ENCODE results near the gene TRIM24. TPM values are rescaled to one million over a fixed set of nuclear protein-coding genes. Genes with fewer than 3 reads are reported as not detected.
"Not testable (repeated sequence)": the region's sequence is repeated elsewhere in the genome, so short reads cannot be mapped to it uniquely, and the experiment has no call there.

The TRIM24 gene
- total and polyA plus RNA-seq, 2 experiments from 2014 or later: 3.4 to 7.5 TPM

GRCh38 chr7:138478499-138478908 is 18.4 kb downstream of the TRIM24 start:
- no peak overlapping the region for H3K9ac ChIP-seq
- no peak overlapping the region for H2AFZ ChIP-seq
- H4K20me1 ChIP-seq (ENCODE audit: insufficient read depth): no peaks in the 10 kb centered on the region
- no peak for DNase-seq
- no peak overlapping the region for H3K4me3 ChIP-seq
- in situ Hi-C loops (cut with MboI): no loop called here
- WGBS, 2 experiments (ENCODE audit: low coverage in 1 of 2, low lambda C conversion rate in 2 of 2, missing lambda C conversion rate in 2 of 2): 94 to 97% methylated on average over 1 of the region's 1 CpG
- H3K4me2 ChIP-seq (ENCODE audit: unreplicated experiment): no peak overlapping the region
- H3K27me3 ChIP-seq (replicated peaks; ENCODE audit: insufficient read depth): no peaks in the 10 kb centered on the region
- H3K4me1 ChIP-seq (ENCODE audit: insufficient read depth): no peaks in the 10 kb centered on the region
- no peaks in the 10 kb centered on the region for H3K36me3 ChIP-seq (ENCODE audit: low read depth)
- no peaks in the 10 kb centered on the region for H3K9me3 ChIP-seq (ENCODE audit: low read depth)
- H3K27ac ChIP-seq: no peak overlapping the region
- TF ChIP-seq EZH2phosphoT487 (IDR thresholded peaks at IDR 0.05; ENCODE audit: insufficient read depth, low read depth) (no peak), EZH2 (IDR thresholded peaks at IDR 0.05; ENCODE audit: insufficient read depth, poor library complexity, severe bottlenecking) (no peak)
- peaks cover 97% of the 10 kb centered on the region for H3K79me2 ChIP-seq (ENCODE audit: insufficient read depth)
- no peaks in the 10 kb centered on the region for H3K9me2 ChIP-seq (ENCODE audit: insufficient read depth)
- no peaks in the 10 kb centered on the region for H3F3A ChIP-seq (ENCODE audit: insufficient read depth)

DNA sequence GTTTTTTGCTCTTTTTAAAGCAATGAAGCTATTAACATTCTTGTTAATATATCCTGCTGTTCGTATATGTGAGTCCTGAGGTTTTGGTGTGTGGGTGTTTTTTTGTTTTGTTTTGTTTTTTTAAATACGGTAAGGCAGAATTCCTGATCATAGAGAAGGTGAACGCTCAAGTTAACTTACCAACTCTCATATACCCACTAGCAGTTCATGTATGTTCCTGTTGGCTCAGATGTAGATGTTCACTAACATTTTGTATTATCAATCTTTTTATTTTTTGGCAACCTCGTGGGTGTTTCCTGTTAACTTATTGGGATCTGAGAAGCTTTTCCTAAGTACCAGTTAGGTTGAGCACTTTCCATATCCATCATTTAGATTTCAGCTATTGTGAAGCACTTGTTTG is 20.5 kb downstream of the TRIM24 start:
- no peak for DNase-seq
- Histone ChIP-seq H4K20me1 (ENCODE audit: insufficient read depth) (no peaks in the 10 kb centered on the region), H3K79me2 (ENCODE audit: insufficient read depth) (peaks cover 97% of the 10 kb centered on the region), H3K27ac (no peak overlapping the region), H3K9me3 (ENCODE audit: low read depth) (no peaks in the 10 kb centered on the region), H3K9me2 (ENCODE audit: insufficient read depth) (no peaks in the 10 kb centered on the region), H3F3A (ENCODE audit: insufficient read depth) (no peaks in the 10 kb centered on the region), H3K4me3 (no peak overlapping the region), H3K9ac (no peak overlapping the region), H3K4me2 (ENCODE audit: unreplicated experiment) (no peak overlapping the region), H2AFZ (no peak overlapping the region), H3K27me3 (replicated peaks; ENCODE audit: insufficient read depth) (no peaks in the 10 kb centered on the region), H3K36me3 (ENCODE audit: low read depth) (no peaks in the 10 kb centered on the region), H3K4me1 (ENCODE audit: insufficient read depth) (no peaks in the 10 kb centered on the region)
- TF ChIP-seq EZH2phosphoT487 (IDR thresholded peaks at IDR 0.05; ENCODE audit: insufficient read depth, low read depth): no peak
- no peak for TF ChIP-seq EZH2 (IDR thresholded peaks at IDR 0.05; ENCODE audit: insufficient read depth, poor library complexity, severe bottlenecking)
- WGBS, 2 experiments (ENCODE audit: low coverage in 1 of 2, low lambda C conversion rate in 2 of 2, missing lambda C conversion rate in 2 of 2): 89 to 96% methylated on average over 4 of the region's 4 CpGs
- in situ Hi-C loops (cut with MboI): no loop called here

DNA sequence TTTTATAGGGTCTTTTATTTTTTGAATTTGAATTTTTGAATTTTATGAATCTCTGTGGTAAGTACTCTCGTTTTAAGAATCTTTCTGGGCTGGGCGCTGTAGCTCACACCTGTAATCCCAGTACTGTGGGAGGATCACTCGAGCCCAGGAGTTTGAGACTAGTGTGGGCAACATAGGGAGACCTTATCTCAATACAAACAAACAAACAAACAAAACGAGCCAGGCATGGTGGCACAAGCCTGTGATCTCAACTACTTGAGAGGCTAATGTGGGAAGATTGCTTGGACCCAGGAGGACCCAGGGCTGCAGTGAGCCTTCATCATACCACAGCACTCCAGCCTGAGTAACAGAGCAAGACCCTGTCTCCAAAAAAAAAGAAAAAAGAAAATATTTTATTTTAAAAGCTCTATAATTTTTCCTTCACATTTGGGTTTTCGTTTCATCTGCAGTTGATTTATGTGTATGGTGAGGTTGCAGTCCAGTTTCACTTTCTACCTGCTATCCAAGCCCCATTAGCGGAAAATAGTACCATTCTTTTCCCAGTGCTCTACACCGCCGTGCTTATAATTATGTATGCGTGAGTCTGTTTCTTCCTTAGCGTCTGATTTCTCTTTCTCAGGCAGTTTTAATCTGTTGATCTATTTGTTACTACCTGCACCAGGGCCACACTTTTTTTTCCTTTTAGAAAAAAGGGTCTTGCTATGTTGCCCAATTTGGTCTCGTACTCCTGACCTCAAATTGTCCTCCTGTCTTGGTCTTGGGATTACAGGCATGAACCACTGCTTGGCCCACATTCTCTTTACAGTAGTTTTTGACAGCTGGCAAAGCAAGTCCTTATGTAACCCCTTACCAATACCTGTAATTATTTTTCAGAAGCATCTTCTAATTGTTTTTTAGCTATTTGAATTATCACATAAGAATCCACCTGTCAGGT is 21.7 kb downstream of the TRIM24 start:
- no peaks in the 10 kb centered on the region for H3F3A ChIP-seq (ENCODE audit: insufficient read depth)
- no peak overlapping the region for H2AFZ ChIP-seq
- peaks cover 96% of the 10 kb centered on the region for H3K79me2 ChIP-seq (ENCODE audit: insufficient read depth)
- no peaks in the 10 kb centered on the region for H3K9me3 ChIP-seq (ENCODE audit: low read depth)
- no peaks in the 10 kb centered on the region for H3K27me3 ChIP-seq (replicated peaks; ENCODE audit: insufficient read depth)
- H3K9me2 ChIP-seq (ENCODE audit: insufficient read depth): no peaks in the 10 kb centered on the region
- no peaks in the 10 kb centered on the region for H3K36me3 ChIP-seq (ENCODE audit: low read depth)
- WGBS, 2 experiments (ENCODE audit: low coverage in 1 of 2, low lambda C conversion rate in 2 of 2, missing lambda C conversion rate in 2 of 2): 90 to 91% methylated on average over 11 of the region's 11 CpGs
- TF ChIP-seq EZH2 (IDR thresholded peaks at IDR 0.05; ENCODE audit: insufficient read depth, poor library complexity, severe bottlenecking) (no peak), EZH2phosphoT487 (IDR thresholded peaks at IDR 0.05; ENCODE audit: insufficient read depth, low read depth) (no peak)
- no peaks in the 10 kb centered on the region for H3K4me1 ChIP-seq (ENCODE audit: insufficient read depth)
- no peaks in the 10 kb centered on the region for H4K20me1 ChIP-seq (ENCODE audit: insufficient read depth)
- H3K4me3 ChIP-seq: no peak overlapping the region
- H3K27ac ChIP-seq: no peak overlapping the region
- no peak for DNase-seq
- in situ Hi-C loops (cut with MboI): no loop called here
- H3K9ac ChIP-seq: no peak overlapping the region
- no peak overlapping the region for H3K4me2 ChIP-seq (ENCODE audit: unreplicated experiment)

DNA sequence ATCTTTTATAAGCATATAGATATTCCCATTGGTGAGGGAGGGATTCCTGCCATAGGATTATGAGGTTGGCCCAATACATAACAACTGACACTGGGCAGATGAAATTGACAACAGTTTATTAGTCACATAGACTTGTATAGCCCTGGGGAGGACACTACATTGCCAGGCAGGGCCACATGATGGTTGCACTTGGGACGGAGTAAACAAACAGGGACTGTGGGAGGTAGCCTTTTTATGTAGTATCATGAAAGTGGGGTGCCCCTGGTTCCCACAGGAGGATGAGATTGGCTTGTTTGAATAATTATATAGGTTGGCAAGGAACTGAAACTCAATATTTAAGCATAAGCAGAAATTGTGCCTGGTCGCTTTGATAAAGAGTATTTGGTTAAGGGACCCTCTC is 23.5 kb downstream of the TRIM24 start:
- no peak overlapping the region for H3K9ac ChIP-seq
- H3K4me1 ChIP-seq (ENCODE audit: insufficient read depth): no peaks in the 10 kb centered on the region
- H4K20me1 ChIP-seq (ENCODE audit: insufficient read depth): no peaks in the 10 kb centered on the region
- WGBS, 2 experiments (ENCODE audit: low coverage in 1 of 2, low lambda C conversion rate in 2 of 2, missing lambda C conversion rate in 2 of 2): 94 to 100% methylated on average over 2 of the region's 2 CpGs
- no peak for TF ChIP-seq EZH2phosphoT487 (IDR thresholded peaks at IDR 0.05; ENCODE audit: insufficient read depth, low read depth)
- TF ChIP-seq EZH2 (IDR thresholded peaks at IDR 0.05; ENCODE audit: insufficient read depth, poor library complexity, severe bottlenecking): no peak
- H3K4me3 ChIP-seq: no peak overlapping the region
- H3K9me2 ChIP-seq (ENCODE audit: insufficient read depth): no peaks in the 10 kb centered on the region
- no peak overlapping the region for H3K27ac ChIP-seq
- H3K9me3 ChIP-seq (ENCODE audit: low read depth): no peaks in the 10 kb centered on the region
- in situ Hi-C loops (cut with MboI): no loop called here
- H3K4me2 ChIP-seq (ENCODE audit: unreplicated experiment): no peak overlapping the region
- DNase-seq: no peak
- H2AFZ ChIP-seq: no peak overlapping the region
- no peaks in the 10 kb centered on the region for H3F3A ChIP-seq (ENCODE audit: insufficient read depth)
- H3K27me3 ChIP-seq (replicated peaks; ENCODE audit: insufficient read depth): no peaks in the 10 kb centered on the region
- no peaks in the 10 kb centered on the region for H3K36me3 ChIP-seq (ENCODE audit: low read depth)
- peaks cover 93% of the 10 kb centered on the region for H3K79me2 ChIP-seq (ENCODE audit: insufficient read depth)

DNA sequence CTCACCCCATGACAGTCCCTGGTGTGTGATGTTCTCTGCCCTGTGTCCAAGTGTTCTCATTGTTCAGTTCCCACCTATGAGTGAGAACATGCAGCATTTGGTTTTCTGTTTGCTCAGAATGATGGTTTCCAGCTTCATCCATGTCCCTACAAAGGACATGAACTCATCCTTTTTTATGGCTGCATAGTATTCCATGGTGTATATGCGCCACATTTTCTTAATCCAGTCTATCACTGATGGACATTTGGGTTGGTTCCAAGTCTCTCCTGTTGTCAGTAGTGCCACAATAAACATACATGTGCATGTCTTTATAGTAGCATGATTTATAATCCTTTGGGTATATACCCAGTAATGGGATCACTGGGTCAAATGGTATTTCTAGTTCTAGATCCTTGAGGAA is 25.4 kb downstream of the TRIM24 start:
- H3K4me1 ChIP-seq (ENCODE audit: insufficient read depth); H4K20me1 ChIP-seq (ENCODE audit: insufficient read depth); H3K9ac ChIP-seq; H3K9me2 ChIP-seq (ENCODE audit: insufficient read depth); H3F3A ChIP-seq (ENCODE audit: insufficient read depth); H3K4me3 ChIP-seq; H3K36me3 ChIP-seq (ENCODE audit: low read depth); H3K4me2 ChIP-seq (ENCODE audit: unreplicated experiment); in situ Hi-C loops (cut with MboI); H3K27me3 ChIP-seq (replicated peaks; ENCODE audit: insufficient read depth); H3K9me3 ChIP-seq (ENCODE audit: low read depth); H3K27ac ChIP-seq; H2AFZ ChIP-seq; DNase-seq: not testable (repeated sequence)
- peaks cover 94% of the 10 kb centered on the region for H3K79me2 ChIP-seq (ENCODE audit: insufficient read depth)
- 94 to 96% methylated on average over 1 of the region's 1 CpG for WGBS, 2 experiments (ENCODE audit: low coverage in 1 of 2, low lambda C conversion rate in 2 of 2, missing lambda C conversion rate in 2 of 2)

GRCh38 chr7:138489139-138489538 is 29.1 kb downstream of the TRIM24 start:
- H3K9me3 ChIP-seq (ENCODE audit: low read depth); H4K20me1 ChIP-seq (ENCODE audit: insufficient read depth); H2AFZ ChIP-seq; H3K36me3 ChIP-seq (ENCODE audit: low read depth); H3K27ac ChIP-seq; H3K4me2 ChIP-seq (ENCODE audit: unreplicated experiment); H3K4me1 ChIP-seq (ENCODE audit: insufficient read depth); H3K9ac ChIP-seq; H3K4me3 ChIP-seq; H3K27me3 ChIP-seq (replicated peaks; ENCODE audit: insufficient read depth); H3F3A ChIP-seq (ENCODE audit: insufficient read depth); in situ Hi-C loops (cut with MboI); H3K9me2 ChIP-seq (ENCODE audit: insufficient read depth); DNase-seq: not testable (repeated sequence)
- 91 to 99% methylated on average over 6 of the region's 6 CpGs for WGBS, 2 experiments (ENCODE audit: low coverage in 1 of 2, low lambda C conversion rate in 2 of 2, missing lambda C conversion rate in 2 of 2)
- H3K79me2 ChIP-seq (ENCODE audit: insufficient read depth): peaks cover 95% of the 10 kb centered on the region

All from GM23248 (cell line).